SHP77 (cell line): ENCODE results near the gene OLR1.
"Not testable (repeated sequence)": the region's sequence is repeated elsewhere in the genome, so short reads cannot be mapped to it uniquely, and the experiment has no call there.

Source experiments
- DNase-seq, 2 experiments: peaks; one replicate each; lab custom pipeline; 2025; lab: John Stamatoyannopoulos, UW

The OLR1 gene

DNA sequence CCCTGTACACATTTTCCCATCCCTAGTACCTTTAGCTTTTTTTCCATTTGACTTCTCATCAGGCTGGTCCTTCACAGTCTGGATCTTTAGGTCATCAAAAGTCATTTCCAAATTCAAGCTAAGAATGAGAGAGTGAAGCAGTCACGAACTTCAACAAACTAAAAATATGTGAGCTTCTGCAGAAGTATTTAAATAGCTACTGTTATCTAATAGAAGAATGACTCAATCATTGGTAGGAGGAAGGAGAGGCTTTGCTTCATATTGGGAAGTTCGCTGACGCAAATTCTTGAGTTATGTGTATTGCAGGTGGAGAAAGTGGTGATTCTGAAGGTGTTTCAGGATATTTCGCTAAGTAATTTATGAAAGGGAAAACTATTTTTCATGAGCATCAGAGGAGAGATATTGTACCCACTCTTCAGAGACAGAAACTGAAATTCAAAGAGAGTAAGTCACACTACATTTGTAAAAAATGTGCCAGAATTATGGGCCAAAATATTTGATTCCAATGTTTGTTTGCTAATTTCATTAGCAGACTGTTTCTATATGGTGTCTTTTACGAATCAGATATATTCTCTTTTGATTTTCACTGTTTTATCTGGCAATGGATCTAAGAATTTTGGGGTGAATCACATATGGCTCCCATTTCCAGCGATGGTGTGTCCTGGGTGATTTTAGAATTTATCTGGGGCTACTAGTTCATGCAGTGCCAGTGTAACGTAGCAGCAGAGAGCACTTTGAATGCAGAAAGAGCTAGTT, at the start of gene OLR1:
OLR1 (minus strand) TSS at position 160 of the 756 bp plus-strand sequence; CDS start at position 105, 55 bp downstream.
- DNase-seq, result no peak

- no peak for DNase-seq
These were observed 48.6 kb upstream of the OLR1 start for GRCh38 chr12:10220398-10221077.

DNA sequence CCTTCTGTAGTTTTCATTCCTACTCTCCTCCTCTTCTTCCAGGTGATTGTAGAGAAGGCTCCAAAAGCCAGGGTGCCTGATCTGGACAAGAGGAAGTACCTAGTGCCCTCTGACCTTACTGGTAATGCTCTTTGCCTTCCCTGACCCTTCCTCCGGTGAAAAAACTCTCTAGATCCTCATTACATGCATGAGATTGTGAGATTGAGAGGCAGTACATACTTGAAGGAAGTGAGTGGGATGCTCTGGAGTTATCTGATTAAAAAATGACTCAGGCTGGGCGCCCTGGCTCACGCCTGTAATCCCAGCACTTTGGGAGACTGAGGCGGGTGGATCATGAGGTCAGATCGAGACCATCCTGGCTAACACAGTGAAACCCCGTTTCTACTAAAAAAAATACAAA, 46.1 kb upstream of the OLR1 start:
- DNase-seq, result no peak

GRCh38 chr12:10215946-10216345, 44.0 kb upstream of the OLR1 start:
- DNase-seq, result not testable (repeated sequence)

GRCh38 chr12:10215436-10215835, 43.5 kb upstream of the OLR1 start:
- DNase-seq, result no peak

GRCh38 chr12:10214895-10215267, 42.9 kb upstream of the OLR1 start:
- no peak for DNase-seq

DNA sequence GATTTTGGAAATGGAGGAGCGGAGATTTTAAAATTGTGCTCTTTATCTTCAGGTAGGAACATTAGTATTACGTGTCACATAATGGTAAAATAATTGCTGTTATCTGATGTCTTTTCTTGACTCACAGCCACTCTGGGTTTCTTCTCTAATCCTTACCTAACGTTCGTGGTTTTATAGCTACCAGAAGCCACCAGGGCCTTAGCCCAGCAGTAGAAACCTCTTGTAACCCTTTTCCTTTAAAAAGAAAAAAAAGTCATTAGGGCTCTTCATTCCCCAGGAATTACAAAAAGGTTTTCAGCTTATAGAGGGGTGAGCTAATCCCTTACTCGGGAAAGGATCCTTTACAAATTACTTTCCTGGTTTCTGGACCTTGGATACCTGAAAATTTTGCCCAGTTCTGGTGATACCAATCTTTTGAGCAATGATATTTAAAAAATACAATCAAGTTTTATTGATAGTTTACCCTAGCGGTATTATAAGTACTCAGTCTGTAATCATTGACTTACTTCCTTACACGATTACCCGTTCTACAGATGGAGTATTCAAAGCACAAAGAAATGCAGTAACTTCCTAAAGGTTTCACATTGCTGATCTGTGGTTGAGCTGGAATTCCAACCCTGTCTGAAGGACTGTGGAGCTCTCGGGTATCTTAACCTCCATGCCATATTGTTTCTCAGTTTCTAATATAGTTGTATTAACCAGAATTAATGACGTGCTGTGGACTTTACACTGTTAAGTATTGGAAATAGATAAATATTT, 42.4 kb upstream of the OLR1 start:
- no peak for DNase-seq

- DNase-seq, result peak; percentile 16
These were observed 41.5 kb upstream of the OLR1 start for GRCh38 chr12:10213168-10214135.

- peak; percentile 20 to 33 for DNase-seq
These were observed 40.8 kb upstream of the OLR1 start, which contains the start of gene GABARAPL1 for GRCh38 chr12:10212739-10213131. TSS of gene GABARAPL1 (plus strand) at chr12:10212877. CDS start at chr12:10213130, 253 bp downstream.

DNA sequence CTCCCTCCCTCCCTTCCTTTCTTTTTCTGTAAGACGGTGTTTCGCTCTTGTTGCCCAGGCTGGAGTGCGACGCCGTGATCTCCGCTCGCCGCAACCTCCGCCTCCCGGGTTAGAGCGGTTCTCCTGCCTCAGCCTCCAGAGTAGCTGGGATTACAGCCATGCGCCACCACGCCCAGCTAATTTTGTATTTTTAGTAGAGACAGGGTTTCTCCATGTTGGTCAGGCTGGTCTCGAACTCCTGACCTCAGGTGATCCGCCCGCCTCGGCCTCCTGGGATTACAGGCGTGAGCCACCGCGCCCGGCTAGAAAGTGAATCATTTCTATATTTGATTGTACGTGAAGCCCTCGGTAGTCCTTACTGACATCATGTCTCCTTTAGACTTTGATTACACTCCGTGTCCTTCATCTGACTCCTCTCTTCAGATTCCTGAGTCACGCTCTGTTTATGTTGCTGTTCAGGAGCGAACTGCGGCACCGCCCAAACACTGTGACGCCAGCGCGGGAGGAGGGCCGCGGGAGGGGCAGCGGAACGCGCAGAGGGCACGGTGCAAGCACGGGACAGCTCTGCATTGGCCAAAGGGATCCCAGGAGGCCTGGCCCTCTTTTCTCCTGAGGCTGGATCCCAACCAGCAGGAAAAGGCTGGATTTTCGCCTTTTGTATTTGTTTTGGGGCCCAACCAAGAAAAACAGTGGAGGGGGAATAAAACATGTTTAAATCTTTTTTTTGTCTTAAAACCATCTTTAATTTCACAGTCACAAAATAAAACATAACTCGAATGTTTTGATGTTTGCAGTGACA, 40.2 kb upstream of the OLR1 start:
- peak; percentile 63 to 80 for DNase-seq

DNA sequence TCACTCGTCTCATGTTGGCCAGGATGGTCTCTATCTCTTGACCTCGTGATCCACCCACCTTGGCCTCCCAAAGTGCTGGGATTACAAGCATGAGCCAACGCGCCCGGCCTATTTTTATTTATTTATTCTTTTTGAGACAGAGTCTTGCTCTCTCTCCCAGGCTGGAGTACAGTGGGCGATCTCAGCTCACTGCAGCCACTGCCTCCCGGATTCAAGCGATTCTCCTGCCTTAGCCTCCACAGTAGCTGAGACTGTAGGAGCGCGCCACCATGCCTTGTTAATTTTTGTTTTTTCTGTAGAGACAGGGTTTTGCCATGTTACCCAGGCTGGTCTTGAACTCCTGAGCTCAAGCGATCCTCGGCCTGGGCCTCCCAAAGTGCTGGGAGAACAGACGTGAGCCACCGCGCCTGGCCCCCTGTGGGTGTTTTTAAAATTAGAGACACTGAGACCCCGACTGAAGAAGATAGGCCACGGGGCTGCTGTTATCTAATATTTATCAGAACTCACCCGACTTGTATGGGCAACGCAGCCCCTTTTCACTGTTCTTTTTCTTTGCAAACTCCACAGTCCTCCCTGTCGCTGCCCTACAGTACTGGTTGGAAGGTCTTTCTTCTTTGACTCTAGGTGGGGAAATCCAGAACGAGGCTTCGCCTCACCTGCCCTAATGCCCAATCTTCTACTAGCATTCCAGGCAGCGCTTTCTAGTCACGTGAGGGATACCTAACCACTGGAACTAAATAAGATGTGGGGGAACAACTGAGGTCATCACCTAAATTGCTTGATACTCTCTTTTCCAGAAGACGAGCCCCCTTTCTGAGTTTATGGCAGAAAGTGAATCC, 39.4 kb upstream of the OLR1 start:
- DNase-seq, result no peak

- no peak for DNase-seq
These were observed 38.3 kb upstream of the OLR1 start for GRCh38 chr12:10210225-10210624.

- DNase-seq, result no peak
These were observed 35.2 kb upstream of the OLR1 start for GRCh38 chr12:10207136-10207535.

DNA sequence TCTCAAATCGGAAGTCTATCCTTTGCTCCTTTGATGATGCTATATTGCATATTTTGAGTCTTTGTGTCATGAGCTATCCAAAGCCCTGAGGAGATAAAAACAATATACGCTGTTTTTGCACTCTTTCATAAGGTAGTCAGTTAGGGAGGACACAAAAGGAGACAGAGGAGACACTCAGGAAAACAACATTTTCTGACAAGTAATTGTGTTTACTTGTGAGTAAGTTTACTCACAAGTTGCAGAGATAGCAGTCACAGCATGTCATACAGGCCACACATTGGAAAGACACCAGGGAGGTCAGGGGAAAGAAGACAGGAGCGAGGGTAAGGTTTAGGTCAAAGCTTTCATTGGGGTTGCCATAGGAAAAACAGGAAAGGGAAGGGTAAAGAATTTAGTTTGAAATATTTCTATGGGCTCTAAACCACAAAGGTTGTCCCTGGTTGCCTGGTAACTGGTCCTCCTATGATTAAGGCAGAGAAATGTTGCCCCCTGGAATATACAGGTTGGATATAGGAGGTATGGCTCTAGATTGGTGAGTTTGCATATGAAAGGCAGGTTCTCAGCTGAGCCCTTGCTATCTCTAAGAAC, 33.4 kb upstream of the OLR1 start:
- no peak for DNase-seq

DNA sequence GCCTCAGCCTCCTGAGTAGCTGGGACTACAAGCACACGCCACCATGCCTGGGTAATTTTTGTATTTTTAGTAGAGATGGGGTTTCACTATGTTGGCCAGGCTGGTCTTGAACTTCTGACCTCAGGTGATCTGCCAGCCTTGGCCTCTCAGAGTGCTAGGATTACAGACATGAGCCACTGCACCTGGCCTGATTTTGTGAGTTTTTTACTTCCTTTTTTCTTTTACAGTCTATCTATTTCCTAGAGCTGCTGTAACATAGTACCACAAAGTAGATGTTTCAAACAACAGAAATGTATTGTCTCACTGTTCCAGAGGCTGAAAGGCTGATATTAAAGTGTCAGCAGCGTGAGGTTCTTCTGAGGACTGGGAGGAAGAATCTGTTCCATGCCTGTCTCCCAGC, 32.6 kb upstream of the OLR1 start:
- not testable (repeated sequence) for DNase-seq

GRCh38 chr12:10197879-10198278, 25.9 kb upstream of the OLR1 start:
- DNase-seq, result no peak

DNA sequence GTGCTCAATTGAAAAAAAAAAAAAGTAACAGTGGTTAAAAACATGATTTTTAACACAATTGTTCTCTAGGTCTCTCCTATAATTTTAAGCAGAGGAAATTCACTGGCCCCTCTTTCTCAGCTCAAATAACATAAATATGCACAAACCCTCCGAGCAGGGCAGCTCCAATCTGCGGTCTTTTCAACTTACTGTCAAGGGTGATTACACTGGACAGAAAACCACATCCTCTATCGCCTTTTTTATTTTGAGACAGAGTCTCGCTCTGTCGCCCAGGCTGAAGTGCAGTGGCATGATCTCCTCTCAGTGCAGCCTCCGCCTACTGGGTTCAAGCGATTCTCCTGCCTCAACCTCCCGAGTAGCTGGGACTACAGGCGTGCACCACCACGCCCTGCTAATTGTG, 24.3 kb upstream of the OLR1 start:
- DNase-seq, result no peak

GRCh38 chr12:10194160-10194670, 22.3 kb upstream of the OLR1 start:
- DNase-seq, result no peak

GRCh38 chr12:10191865-10192264, 19.9 kb upstream of the OLR1 start:
- no peak for DNase-seq
